Measurements from ENCODE around the gene CLDN2. TPM values are rescaled to one million over a fixed set of nuclear protein-coding genes. Genes with fewer than 3 reads are reported as not detected.

The CLDN2 gene
- total RNA-seq, 2 experiments from 2014 or later, result not detected

DNA sequence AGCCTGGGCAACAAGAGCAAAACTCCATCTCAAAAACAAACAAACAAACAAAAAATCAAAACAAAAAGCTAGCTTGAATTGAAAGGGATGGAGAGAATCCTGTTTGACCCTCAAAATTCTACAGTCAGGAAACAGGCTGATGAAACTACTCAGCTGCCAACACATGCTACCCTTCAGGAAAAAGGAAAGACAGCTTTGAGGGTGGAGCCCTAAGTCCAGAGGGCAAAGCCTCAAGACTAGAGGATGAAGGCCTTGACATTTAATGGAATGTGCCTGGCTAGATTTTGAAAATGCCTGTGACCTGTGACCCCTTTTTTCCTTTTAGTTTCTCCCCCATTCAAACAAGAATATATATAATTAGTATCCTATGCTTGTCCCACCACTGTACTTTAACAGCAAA lies 52.7 kb downstream of the CLDN2 start:
- no peaks in the 10 kb centered on the region for H4K20me1 ChIP-seq (ENCODE audit: insufficient read depth, low read length)
- no peaks in the 10 kb centered on the region for H3K9me2 ChIP-seq (ENCODE audit: insufficient read depth, low read length)
- no TSS peak for BruUV-seq (replicated peaks)
- no peaks in the 10 kb centered on the region for H3K9me3 ChIP-seq (ENCODE audit: low read length)
- H3K4me3 ChIP-seq (ENCODE audit: low read depth, low read length, poor library complexity, severe bottlenecking), result no peak overlapping the region
- no peak for DNase-seq (ENCODE audit: low spot score)
- H3K27ac ChIP-seq (ENCODE audit: low read depth, low read length, poor library complexity, severe bottlenecking), result no peak overlapping the region
- H2AFZ ChIP-seq (ENCODE audit: low read length), result no peak overlapping the region
- H3K36me3 ChIP-seq (ENCODE audit: insufficient read depth, low read length), result no peaks in the 10 kb centered on the region
- H3K4me2 ChIP-seq (ENCODE audit: low read length), result no peak overlapping the region
- H3K4me1 ChIP-seq (ENCODE audit: insufficient read depth, low read length, poor library complexity, severe bottlenecking), result no peaks in the 10 kb centered on the region
- no peaks in the 10 kb centered on the region for H3K79me2 ChIP-seq (ENCODE audit: insufficient read depth, low read depth, low read length)
- TF ChIP-seq, protein P1, sequence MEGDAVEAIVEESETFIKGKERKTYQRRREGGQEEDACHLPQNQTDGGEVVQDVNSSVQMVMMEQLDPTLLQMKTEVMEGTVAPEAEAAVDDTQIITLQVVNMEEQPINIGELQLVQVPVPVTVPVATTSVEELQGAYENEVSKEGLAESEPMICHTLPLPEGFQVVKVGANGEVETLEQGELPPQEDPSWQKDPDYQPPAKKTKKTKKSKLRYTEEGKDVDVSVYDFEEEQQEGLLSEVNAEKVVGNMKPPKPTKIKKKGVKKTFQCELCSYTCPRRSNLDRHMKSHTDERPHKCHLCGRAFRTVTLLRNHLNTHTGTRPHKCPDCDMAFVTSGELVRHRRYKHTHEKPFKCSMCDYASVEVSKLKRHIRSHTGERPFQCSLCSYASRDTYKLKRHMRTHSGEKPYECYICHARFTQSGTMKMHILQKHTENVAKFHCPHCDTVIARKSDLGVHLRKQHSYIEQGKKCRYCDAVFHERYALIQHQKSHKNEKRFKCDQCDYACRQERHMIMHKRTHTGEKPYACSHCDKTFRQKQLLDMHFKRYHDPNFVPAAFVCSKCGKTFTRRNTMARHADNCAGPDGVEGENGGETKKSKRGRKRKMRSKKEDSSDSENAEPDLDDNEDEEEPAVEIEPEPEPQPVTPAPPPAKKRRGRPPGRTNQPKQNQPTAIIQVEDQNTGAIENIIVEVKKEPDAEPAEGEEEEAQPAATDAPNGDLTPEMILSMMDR (conservative IDR thresholded peaks at IDR 0.05; ENCODE audit: low read length), result no peak
- no peak for TF ChIP-seq EZH2phosphoT487 (IDR thresholded peaks at IDR 0.05; ENCODE audit: borderline replicate concordance, low read depth, low read length)
- ChIA-PET POLR2A (no interaction called here), CTCF (ENCODE audit: unreplicated experiment) (no interaction called here)
- intact Hi-C loops (cut with micrococcal nuclease; ENCODE audit: unreplicated experiment), result no loop called here

DNA sequence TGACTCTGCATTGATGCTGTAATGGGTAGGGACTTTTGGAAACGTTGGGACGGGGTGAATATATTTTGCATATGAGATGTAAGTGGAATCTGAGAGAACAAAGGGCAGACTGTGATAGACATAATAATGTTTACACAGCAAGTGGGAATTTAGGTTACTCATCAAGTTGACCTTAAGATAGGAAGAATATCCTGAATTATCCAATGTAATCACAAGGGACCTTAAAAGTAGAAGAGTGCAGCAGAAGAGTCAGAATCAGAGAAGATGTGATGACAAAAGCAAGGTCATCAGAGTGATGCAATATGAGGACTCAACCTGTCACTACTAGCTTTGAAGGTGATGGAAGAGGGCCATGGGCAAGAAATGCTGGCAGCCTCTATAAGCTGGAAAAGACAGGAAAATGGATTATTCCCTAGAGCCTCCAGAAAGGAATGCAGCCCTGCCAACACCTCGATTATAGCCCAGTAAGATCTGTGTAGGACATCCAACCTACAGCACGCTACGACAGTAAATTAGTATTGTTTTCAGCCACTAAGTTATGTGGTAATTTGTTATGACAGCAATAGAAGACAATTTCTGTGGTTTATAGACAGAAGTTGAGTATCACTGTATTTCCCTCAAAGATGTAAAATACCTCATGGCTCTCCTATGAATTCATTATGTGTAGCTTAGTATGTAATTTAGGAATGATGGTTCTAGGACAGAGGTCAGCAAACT lies 53.4 kb downstream of the CLDN2 start:
- TF ChIP-seq, protein P1 (conservative IDR thresholded peaks at IDR 0.05; ENCODE audit: low read length), result no peak
- TF ChIP-seq EZH2phosphoT487 (IDR thresholded peaks at IDR 0.05; ENCODE audit: borderline replicate concordance, low read depth, low read length), result no peak
- H3K9me3 ChIP-seq (ENCODE audit: low read length), result no peaks in the 10 kb centered on the region
- no peaks in the 10 kb centered on the region for H3K36me3 ChIP-seq (ENCODE audit: insufficient read depth, low read length)
- intact Hi-C loops (cut with micrococcal nuclease; ENCODE audit: unreplicated experiment), result no loop called here
- H4K20me1 ChIP-seq (ENCODE audit: insufficient read depth, low read length), result no peaks in the 10 kb centered on the region
- no peak overlapping the region for H3K4me3 ChIP-seq (ENCODE audit: low read depth, low read length, poor library complexity, severe bottlenecking)
- DNase-seq (ENCODE audit: low spot score), result no peak
- H3K4me2 ChIP-seq (ENCODE audit: low read length), result no peak overlapping the region
- no TSS peak for BruUV-seq (replicated peaks)
- CTCF ChIA-PET (ENCODE audit: unreplicated experiment), result no interaction called here
- no peaks in the 10 kb centered on the region for H3K9me2 ChIP-seq (ENCODE audit: insufficient read depth, low read length)
- POLR2A ChIA-PET, result interaction anchor here (1.0 to 1.2 kb wide), 2 partner anchors 12 to 15 kb away, joined by 3 to 5 read pairs; no protein-coding TSS in a partner anchor
- H2AFZ ChIP-seq (ENCODE audit: low read length), result no peak overlapping the region
- no peaks in the 10 kb centered on the region for H3K79me2 ChIP-seq (ENCODE audit: insufficient read depth, low read depth, low read length)
- H3K4me1 ChIP-seq (ENCODE audit: insufficient read depth, low read length, poor library complexity, severe bottlenecking), result no peaks in the 10 kb centered on the region
- no peak overlapping the region for H3K27ac ChIP-seq (ENCODE audit: low read depth, low read length, poor library complexity, severe bottlenecking)

DNA sequence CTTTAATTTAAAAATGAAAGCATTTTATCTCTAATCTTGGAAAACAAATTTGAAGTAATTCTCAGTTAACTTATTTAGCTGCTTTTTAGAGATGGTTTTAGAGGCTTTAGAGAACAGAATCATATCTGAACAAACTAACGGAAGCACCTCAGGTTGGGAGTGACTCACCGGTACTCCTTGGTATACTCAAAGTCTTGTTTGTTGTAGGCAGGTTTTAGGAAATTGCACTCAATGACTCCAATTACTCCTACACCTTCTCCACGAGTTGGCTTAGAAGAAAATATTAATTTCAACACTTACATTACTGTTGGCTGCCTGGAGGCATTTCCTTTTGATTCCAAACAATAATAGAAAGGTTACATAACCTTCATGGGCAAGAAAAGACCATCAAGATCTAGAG lies 56.2 kb downstream of the CLDN2 start:
- no peaks in the 10 kb centered on the region for H4K20me1 ChIP-seq (ENCODE audit: insufficient read depth, low read length)
- H3K36me3 ChIP-seq (ENCODE audit: insufficient read depth, low read length), result no peaks in the 10 kb centered on the region
- ChIA-PET POLR2A (no interaction called here), CTCF (ENCODE audit: unreplicated experiment) (no interaction called here)
- BruUV-seq (replicated peaks), result no TSS peak
- no peak for DNase-seq (ENCODE audit: low spot score)
- H3K4me2 ChIP-seq (ENCODE audit: low read length), result no peak overlapping the region
- H3K9me2 ChIP-seq (ENCODE audit: insufficient read depth, low read length), result no peaks in the 10 kb centered on the region
- H3K27ac ChIP-seq (ENCODE audit: low read depth, low read length, poor library complexity, severe bottlenecking), result no peak overlapping the region
- H3K4me1 ChIP-seq (ENCODE audit: insufficient read depth, low read length, poor library complexity, severe bottlenecking), result no peaks in the 10 kb centered on the region
- no peaks in the 10 kb centered on the region for H3K9me3 ChIP-seq (ENCODE audit: low read length)
- no peak overlapping the region for H2AFZ ChIP-seq (ENCODE audit: low read length)
- no peaks in the 10 kb centered on the region for H3K79me2 ChIP-seq (ENCODE audit: insufficient read depth, low read depth, low read length)
- no peak for TF ChIP-seq EZH2phosphoT487 (IDR thresholded peaks at IDR 0.05; ENCODE audit: borderline replicate concordance, low read depth, low read length)
- TF ChIP-seq, protein P1 (conservative IDR thresholded peaks at IDR 0.05; ENCODE audit: low read length), result no peak
- no peak overlapping the region for H3K4me3 ChIP-seq (ENCODE audit: low read depth, low read length, poor library complexity, severe bottlenecking)
- intact Hi-C loops (cut with micrococcal nuclease; ENCODE audit: unreplicated experiment), result no loop called here
